PC-9 (cell line): ENCODE measurements around the gene TSC22D3. TPM values are rescaled to one million over a fixed set of nuclear protein-coding genes. Genes with fewer than 3 reads are reported as not detected.
A peak's percentile ranks its signal among the peaks of the same experiment; 100 is the strongest.

Experiments used
- BruUV-seq: library from RNA; stranded (reverse); fragments of 400-500 nt; replicated peaks from 2 replicates; lab custom pipeline; 2021; lab: Mats Ljungman, UMichigan
- CTCF ChIA-PET: fragments of 300-600 bp; sonication (Branson Sonifier 250); formaldehyde crosslinking; loops from one replicate; lab custom pipeline; 2022; ENCODE audit warnings: antibody characterized with exemption; lab: Charles Lee
- POLR2A ChIA-PET: fragments of 300-600 bp; sonication (Branson Sonifier 250); formaldehyde crosslinking; loops from one replicate; lab custom pipeline; 2022; ENCODE audit warnings: antibody characterized with exemption; ENCODE audit not compliant: unreplicated experiment; lab: Charles Lee
- DNase-seq, 2 experiments: peaks; one replicate each; pipeline versions ENCODE4 v3.0.0 to v3.0.0-alpha.2; 2015 to 2022; ENCODE audit warnings: mixed read lengths in 1 of 2
- H2AFZ ChIP-seq: fragments of 200-600 bp; sonication (generic); 2 replicates; pipeline ENCODE4 v1.8.1; 2017; ENCODE audit warnings: antibody characterized with exemption
- H3F3A ChIP-seq: fragments of 200-600 bp; sonication (generic); 2 replicates; pipeline ENCODE4 v1.8.1; 2017; ENCODE audit warnings: antibody characterized with exemption, mild to moderate bottlenecking, low read depth; ENCODE audit not compliant: insufficient read depth
- H3K27ac ChIP-seq: fragments of 200-600 bp; sonication (generic); 2 replicates; pipeline ENCODE4 v1.6.1; 2016; ENCODE audit warnings: mixed run types
- H3K27me3 ChIP-seq: fragments of 200-600 bp; sonication (generic); 2 replicates; pipeline ENCODE4 v1.6.1; 2016; ENCODE audit warnings: low read depth, mixed run types; ENCODE audit not compliant: insufficient read depth
- H3K36me3 ChIP-seq: fragments of 200-600 bp; sonication (generic); 2 replicates; pipeline ENCODE4 v1.6.1; 2016; ENCODE audit warnings: low read depth, mixed run types
- H3K4me1 ChIP-seq: fragments of 200-600 bp; sonication (generic); replicated peaks from 2 replicates; pipeline ENCODE4 v1.6.1; 2016; ENCODE audit warnings: mixed run types; ENCODE audit not compliant: insufficient read depth
- H3K4me2 ChIP-seq: fragments of 200-600 bp; sonication (generic); 2 replicates; pipeline ENCODE4 v1.6.1; 2017; ENCODE audit warnings: mixed run types
- H3K4me3 ChIP-seq: fragments of 200-600 bp; sonication (generic); 2 replicates; pipeline ENCODE4 v1.6.1; 2016; ENCODE audit warnings: mixed run types
- H3K79me2 ChIP-seq: fragments of 200-600 bp; sonication (generic); 2 replicates; pipeline ENCODE4 v1.6.1; 2017; ENCODE audit warnings: low read depth, mixed run types
- H3K9me2 ChIP-seq: fragments of 200-600 bp; sonication (generic); 2 replicates; pipeline ENCODE4 v1.8.1; 2017; ENCODE audit warnings: mild to moderate bottlenecking; ENCODE audit not compliant: insufficient read depth
- H3K9me3 ChIP-seq: fragments of 200-600 bp; sonication (generic); 2 replicates; pipeline ENCODE4 v1.8.1; 2016; ENCODE audit warnings: low read depth; ENCODE audit not compliant: insufficient read depth
- H4K20me1 ChIP-seq: fragments of 200-600 bp; sonication (generic); 2 replicates; pipeline ENCODE4 v1.8.1; 2017; ENCODE audit not compliant: insufficient read depth
- CTCF ChIP-seq: fragments of 200-600 bp; sonication (generic); conservative IDR thresholded peaks from 2 replicates; pipeline ENCODE4 v1.6.1; 2017; ENCODE audit warnings: mixed run types, antibody characterized with exemption, mild to moderate bottlenecking, moderate library complexity
- EZH2 ChIP-seq: fragments of 200-600 bp; sonication (generic); IDR thresholded peaks from 2 replicates; pipeline ENCODE4 v1.8.0; 2017; ENCODE audit warnings: antibody characterized with exemption, low read depth
- intact Hi-C: fragments of 100-400 bp; cut with micrococcal nuclease; formaldehyde crosslinking; loops from one replicate; pipeline ENCODE4 v1.10.0; 2022; ENCODE audit not compliant: unreplicated experiment
- total RNA-seq: library from RNA; stranded (reverse); gene quantifications from 2 replicates; pipeline ENCODE4 v1.2.3, GENCODE V29; 2021

The TSC22D3 gene
- total RNA-seq, 1 experiment from 2014 or later = 43.9 TPM

GRCh38 chrX:107682256-107682655 lies 93.3 kb downstream of the TSC22D3 start:
- Histone ChIP-seq H3F3A (peaks cover 16% of the 10 kb centered on the region; the same call in 1 of the 2 replicates), H4K20me1 (no peaks in the 10 kb centered on the region), H3K27ac (no peak overlapping the region), H3K9me2 (no peaks in the 10 kb centered on the region), H3K4me2 (no peak overlapping the region), H3K4me1 (peaks cover 47% of the 10 kb centered on the region), H2AFZ (no peak overlapping the region), H3K79me2 (no peaks in the 10 kb centered on the region), H3K27me3 (no peaks in the 10 kb centered on the region), H3K4me3 (no peak overlapping the region), H3K9me3 (no peaks in the 10 kb centered on the region), H3K36me3 (no peaks in the 10 kb centered on the region)
- peak in 1 of 2 experiments; percentile 21 for DNase-seq
- ChIA-PET POLR2A (no interaction called here), CTCF (no interaction called here)
- TF ChIP-seq EZH2 = no peak
- TF ChIP-seq CTCF = no peak
- intact Hi-C loops = no loop called here
- no TSS peak for BruUV-seq

- no peaks in the 10 kb centered on the region for H4K20me1 ChIP-seq
- DNase-seq = peak in 1 of 2 experiments; percentile 32
- H3F3A ChIP-seq = peaks cover 17% of the 10 kb centered on the region
- POLR2A ChIA-PET = interaction anchor here (1.0 kb wide), 1 partner anchor 37 kb away, joined by 7 read pairs; no protein-coding TSS in a partner anchor
- H3K9me2 ChIP-seq = no peaks in the 10 kb centered on the region
- CTCF ChIA-PET = interaction anchor here (1.3 kb wide), 1 partner anchor 97 kb away, joined by 3 read pairs; the partner anchor contains the start of gene TSC22D3
- intact Hi-C loops = no loop called here
- H2AFZ ChIP-seq = no peak overlapping the region
- TF ChIP-seq CTCF (no peak), EZH2 (no peak)
- H3K36me3 ChIP-seq = no peaks in the 10 kb centered on the region
- H3K27ac ChIP-seq = no peak overlapping the region
- no peak overlapping the region for H3K4me2 ChIP-seq
- no peaks in the 10 kb centered on the region for H3K9me3 ChIP-seq
- H3K27me3 ChIP-seq = no peaks in the 10 kb centered on the region
- peaks cover 19% of the 10 kb centered on the region for H3K79me2 ChIP-seq
- no peak overlapping the region for H3K4me3 ChIP-seq
- BruUV-seq = no TSS peak
- H3K4me1 ChIP-seq = peaks cover 37% of the 10 kb centered on the region
These were observed 96.4 kb downstream of the TSC22D3 start for GRCh38 chrX:107678957-107679740.

- H3K79me2 ChIP-seq = peaks cover 19% of the 10 kb centered on the region
- peak overlapping the region; percentile 90; the same call in 1 of the 2 replicates for H3K27ac ChIP-seq
- H4K20me1 ChIP-seq = no peaks in the 10 kb centered on the region
- BruUV-seq = no TSS peak
- H2AFZ ChIP-seq = no peak overlapping the region
- ChIA-PET CTCF (interaction anchor here (1.8 kb wide), 1 partner anchor 39 kb away, joined by 6 read pairs; no protein-coding TSS in a partner anchor), POLR2A (interaction anchor here (0.5 to 1.0 kb wide), 4 partner anchors 35 to 54 kb away, joined by 3 to 4 read pairs (median 4); partner anchors contain the start of gene PRPS1)
- intact Hi-C loops = loop anchor here (1.0 to 2.0 kb wide), 2 partner anchors 23 to 33 kb away; no protein-coding TSS in a partner anchor
- DNase-seq = peak in 1 of 2 experiments; percentile 5
- H3K4me3 ChIP-seq = no peak overlapping the region
- H3K27me3 ChIP-seq = no peaks in the 10 kb centered on the region
- peak overlapping the region; percentile 88; the same call in 1 of the 2 replicates for H3K4me2 ChIP-seq
- H3F3A ChIP-seq = peaks cover 25% of the 10 kb centered on the region
- H3K4me1 ChIP-seq = peaks cover 44% of the 10 kb centered on the region
- no peaks in the 10 kb centered on the region for H3K9me2 ChIP-seq
- H3K9me3 ChIP-seq = no peaks in the 10 kb centered on the region
- H3K36me3 ChIP-seq = no peaks in the 10 kb centered on the region
- no peak for TF ChIP-seq CTCF
- TF ChIP-seq EZH2 = no peak
These were observed 97.7 kb downstream of the TSC22D3 start for GRCh38 chrX:107677909-107678308.
